HG03025 (cell line): Measurements from ENCODE around the gene ADAM10.

Source experiments
- ATAC-seq: cut with Tn5 transposase; IDR thresholded peaks from one replicate; pipeline ENCODE4 v1.9.1; 2021; ENCODE audit warnings: mild to moderate bottlenecking, moderate library complexity; ENCODE audit not compliant: unreplicated experiment, low FRiP score

Gene ADAM10

GRCh38 chr15:58587486-58587885 lies 162.0 kb downstream of the ADAM10 start:
- no peak for ATAC-seq

DNA sequence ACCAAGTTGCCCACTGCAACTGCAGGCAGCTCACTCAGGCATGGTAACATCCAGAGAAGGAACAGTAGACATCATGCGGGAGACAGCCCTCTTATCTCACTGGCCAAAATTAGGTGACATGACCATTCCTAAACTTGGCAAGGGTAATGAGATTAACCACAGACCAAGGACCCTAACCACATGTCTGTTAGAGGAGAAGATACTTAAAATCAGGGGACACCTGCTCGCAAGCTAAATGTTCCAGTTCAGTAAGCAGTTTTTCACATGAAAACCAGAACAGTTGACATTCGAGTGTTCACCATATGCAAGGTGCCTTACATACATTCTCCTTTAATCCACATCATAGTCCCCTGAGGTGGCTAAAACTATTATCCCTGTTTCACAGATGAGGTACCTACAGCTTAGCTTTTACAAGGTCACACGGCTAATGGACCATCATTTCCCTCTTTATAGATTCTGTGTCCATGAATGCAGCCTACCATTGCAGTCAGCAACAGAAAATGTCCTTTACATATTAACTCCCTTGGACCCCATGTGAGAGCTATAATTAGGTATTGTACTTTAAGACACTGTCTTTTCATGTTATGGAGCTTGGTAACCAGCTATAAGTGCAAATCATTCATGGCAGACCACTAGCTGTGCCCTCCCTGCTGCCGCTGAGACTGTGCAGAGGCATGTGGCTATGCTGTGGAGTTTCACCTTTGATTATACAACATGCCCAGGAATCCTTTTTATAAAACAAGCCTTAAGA lies 163.6 kb downstream of the ADAM10 start:
- ATAC-seq: no peak

GRCh38 chr15:58584789-58585461 lies 164.6 kb downstream of the ADAM10 start:
- no peak for ATAC-seq

DNA sequence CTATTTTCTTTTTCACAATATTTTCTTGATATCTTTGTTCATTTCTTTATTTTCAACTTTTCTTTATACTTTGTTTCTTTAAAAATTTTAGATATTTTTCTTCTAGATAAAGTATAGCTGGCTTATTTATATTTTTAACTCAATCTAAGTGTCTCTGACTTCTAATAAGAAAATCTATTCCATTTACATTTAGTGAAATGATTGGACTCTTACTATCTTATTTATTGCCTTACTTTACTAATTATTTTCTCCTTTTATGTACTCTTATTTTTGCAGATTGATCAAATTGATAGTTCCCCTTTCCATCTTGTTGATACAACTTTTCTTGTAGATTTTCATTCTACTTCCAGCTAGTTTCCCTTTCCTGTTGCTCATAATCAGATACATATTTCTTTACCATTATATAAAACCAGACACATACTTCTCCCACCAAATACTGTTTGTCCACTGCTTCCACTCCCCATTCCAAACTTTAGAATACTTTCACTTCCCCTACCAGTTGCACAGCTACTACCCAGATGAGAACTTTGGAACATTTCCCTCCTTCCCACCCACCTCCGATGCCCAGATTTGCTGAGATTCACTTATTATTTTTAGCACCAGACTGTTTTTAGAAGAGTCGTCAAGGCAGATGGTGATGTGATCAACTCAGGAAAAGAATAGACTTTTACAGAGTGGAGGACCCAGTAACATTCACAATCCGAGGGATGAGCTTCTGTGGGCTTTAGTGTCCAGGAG lies 166.2 kb downstream of the ADAM10 start:
- ATAC-seq: no peak

GRCh38 chr15:58582160-58582559 lies 167.3 kb downstream of the ADAM10 start:
- no peak for ATAC-seq

DNA sequence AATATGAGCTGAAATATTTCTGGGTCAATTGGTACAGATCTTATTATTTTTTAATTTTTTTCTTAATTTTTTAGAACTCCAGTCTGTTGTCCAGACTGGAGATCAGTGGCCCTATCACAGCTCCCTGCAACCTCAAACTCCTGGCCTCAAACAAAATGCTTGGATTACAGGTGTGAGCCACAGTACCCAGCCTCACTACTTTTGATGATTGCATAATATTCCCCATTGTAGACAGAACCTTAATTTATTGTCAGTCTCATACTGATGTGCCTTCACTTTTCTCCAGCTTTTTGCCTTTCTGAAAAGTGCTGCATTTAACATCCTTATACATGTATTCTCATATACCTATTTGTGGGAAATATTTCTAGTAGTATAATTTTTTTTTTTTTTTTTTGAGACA lies 172.8 kb downstream of the ADAM10 start:
- ATAC-seq: no peak

DNA sequence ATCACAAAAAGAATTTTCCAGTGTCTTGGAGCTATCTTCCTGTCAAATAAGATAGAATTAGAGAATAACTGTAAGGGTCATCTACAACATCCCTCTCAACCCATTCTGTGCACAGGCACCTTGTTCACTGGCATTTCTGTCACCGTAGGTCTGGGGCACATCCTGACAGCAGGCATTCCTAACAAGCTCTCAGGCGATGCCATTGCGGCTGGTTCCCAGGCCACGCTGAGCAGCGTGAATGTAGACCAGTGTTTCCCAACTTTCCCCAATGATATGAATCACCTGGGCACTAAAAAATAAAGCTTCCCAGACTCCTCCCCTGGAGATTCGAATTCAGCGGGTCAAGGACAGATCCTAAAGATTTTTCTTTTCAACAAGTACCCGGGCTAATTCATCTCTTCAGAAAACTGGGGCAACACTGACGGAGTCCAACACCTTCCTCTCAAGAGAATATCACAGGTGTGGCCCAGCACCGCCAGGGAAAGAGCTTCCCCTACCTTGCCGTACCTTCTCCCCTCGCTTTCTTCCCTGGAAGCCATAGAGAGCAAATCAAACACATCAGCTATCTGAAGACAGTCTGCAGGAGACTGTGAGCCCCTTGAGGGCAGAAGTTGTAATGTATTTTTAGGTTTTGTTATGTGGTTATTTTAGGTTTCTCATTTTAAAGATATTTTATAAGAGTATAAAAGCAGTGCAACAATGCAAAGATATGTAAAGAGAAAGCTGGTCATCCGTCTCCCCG lies 174.3 kb downstream of the ADAM10 start:
- ATAC-seq: no peak

DNA sequence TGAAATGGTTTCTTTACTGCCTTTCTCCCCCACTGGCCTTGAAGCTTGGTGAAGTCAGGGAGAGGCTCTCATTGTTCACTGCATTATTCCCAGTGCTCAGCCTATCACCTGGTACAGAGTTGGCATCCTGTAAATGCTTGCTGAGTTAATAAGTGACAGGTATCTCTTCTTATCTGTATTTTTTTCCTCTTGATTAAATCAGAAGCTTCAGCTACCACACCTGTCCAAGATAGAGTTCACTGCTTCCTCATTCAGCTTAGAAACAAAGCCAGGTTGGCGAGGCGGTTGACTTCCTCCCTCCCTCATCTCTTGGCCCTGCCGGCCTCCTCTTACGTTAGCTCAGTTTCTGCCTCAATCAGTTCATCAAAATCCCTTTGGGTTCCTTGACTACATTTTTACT lies 174.9 kb downstream of the ADAM10 start:
- ATAC-seq: no peak

- no peak for ATAC-seq
Observed at GRCh38 chr15:58573270-58573669, 176.2 kb downstream of the ADAM10 start.

DNA sequence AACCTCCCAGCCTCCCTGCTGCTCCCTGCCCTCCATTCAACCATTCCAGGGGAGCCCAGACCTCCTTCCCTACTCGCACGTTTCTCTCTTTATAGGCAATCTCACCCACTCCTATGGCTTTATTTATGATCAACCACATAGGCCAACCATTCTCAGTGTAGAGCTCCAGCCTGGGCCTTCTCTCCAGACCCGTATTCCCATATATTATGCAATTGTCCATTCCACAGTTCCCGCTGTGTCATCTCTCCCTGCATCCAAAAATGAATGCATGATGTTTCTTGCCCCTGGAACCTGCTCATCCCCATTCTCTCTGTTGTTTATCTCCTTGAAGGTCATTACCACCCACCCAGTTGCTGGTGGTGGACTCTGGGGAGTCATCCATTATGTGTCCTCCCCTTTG lies 177.0 kb downstream of the ADAM10 start:
- ATAC-seq: no peak

DNA sequence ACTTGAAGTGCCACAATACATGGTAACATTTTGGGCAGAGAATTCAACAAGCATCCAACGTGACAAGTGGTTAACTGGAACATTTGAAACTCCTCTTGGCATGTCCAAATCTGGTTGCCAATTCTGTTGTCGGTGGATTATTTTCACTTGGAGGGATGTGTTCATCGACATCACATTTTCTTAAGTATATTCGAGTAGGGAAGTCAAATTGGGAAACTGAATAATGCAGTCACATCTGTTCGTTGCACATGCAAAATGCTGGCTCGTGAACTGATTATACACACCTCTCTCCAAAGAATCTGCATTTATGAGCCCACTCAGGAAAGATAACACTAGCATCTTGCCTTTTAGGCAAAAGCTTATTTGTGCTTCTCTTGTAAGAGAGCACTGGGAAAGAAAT lies 178.0 kb downstream of the ADAM10 start:
- ATAC-seq: no peak

- ATAC-seq: no peak
Observed at GRCh38 chr15:58569455-58569854, 180.1 kb downstream of the ADAM10 start.

GRCh38 chr15:58568157-58568571 lies 181.3 kb downstream of the ADAM10 start:
- no peak for ATAC-seq

DNA sequence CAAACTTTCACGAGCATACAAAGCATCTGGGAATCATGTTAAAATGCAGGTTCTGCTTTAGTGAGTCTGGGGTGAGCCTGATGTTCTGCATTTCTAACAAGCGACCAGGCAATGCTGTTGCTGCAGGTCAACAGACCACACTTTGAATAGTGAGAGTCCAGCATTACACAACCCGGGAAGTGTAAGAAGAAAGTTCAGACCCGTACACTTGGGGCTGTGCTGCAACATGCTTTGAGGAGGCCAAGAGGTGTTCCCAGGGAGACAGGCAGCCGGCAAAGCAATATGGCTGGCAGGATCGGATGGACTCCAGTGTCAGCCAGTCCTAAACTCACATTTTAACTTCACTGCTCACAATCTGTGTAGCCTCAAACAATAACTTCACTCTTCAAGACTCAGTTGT lies 183.5 kb downstream of the ADAM10 start:
- no peak for ATAC-seq

- ATAC-seq: no peak
Observed at GRCh38 chr15:58565619-58566018, 183.9 kb downstream of the ADAM10 start.

GRCh38 chr15:58564981-58565380 lies 184.5 kb downstream of the ADAM10 start:
- no peak for ATAC-seq

GRCh38 chr15:58562135-58562534 lies 187.4 kb downstream of the ADAM10 start:
- ATAC-seq: no peak

GRCh38 chr15:58561321-58561720 lies 188.2 kb downstream of the ADAM10 start:
- ATAC-seq: no peak

DNA sequence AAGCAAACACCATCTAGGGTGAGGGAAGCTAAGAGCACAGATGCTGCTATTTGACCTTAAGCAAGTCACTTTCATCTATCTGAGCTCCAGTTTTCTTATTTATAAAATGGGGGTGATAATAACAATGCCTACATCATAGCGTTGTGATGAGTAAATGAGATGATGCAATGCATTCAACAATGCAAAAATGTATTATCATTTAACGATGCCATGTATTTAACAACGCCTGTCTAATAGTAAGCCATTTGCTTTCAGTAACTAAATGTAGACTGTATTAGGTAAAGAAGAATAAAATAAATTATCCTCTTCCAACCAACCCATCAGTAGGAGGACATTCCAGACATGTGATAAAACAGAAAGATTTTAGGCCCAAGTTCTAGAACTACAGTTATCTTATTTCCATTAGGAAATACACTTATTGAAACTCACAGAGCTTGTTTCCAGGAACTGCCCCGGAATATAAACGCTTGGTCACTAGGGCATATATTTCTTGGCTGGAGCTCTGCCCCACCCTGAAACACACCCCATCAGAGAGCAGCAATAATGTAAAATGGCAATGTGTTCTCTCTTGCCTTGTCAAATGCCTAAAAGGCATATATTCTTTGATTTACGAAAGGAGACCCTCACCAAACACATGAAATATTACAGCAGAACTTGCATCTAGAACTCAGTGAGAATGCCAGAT lies 189.5 kb downstream of the ADAM10 start:
- ATAC-seq: no peak

DNA sequence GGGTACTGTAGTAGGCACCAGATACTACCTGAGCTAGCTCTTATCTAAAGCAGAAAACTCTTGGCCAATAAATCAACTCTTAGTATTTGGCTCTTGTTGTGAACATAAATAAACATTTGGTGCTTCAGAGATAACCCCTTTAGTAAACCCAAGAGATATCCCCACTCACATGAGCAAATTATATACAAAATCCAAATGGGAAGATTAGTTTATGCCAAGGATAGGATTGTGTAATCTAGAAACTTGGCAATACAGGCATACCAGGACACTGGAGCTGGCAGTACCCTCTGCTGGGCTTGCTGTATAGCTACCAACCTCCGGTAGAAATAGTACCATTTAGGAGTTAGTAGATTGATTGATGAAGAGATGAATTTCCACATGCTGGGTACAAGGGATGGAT lies 190.7 kb downstream of the ADAM10 start:
- no peak for ATAC-seq
